Activated gamma-delta T cell (primary cell): ENCODE results near the gene STPG1.

ENCODE experiments used
- DNase-seq: peaks from one replicate; lab custom pipeline; 2025; lab: John Stamatoyannopoulos, UW

The STPG1 gene

DNA sequence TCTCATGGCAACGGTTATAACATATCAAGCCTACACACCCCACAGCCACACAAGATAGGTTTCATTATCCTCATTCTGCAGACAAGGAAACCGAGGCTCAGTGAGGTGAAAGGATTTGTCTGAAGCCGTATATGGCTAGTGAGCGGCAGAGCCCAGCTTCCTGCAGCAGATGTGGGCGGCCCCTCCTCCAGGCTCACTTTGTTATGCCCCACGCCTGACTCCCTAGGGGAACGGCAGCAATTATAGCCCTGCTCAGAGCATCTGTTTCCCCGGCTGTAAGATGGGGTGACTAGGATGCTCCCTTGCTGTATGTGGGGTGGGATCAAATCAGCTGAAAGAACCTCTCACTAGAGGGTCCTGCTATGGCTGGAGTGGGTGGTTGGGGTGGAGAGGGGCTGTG is 72.3 kb downstream of the STPG1 start:
- no peak for DNase-seq

DNA sequence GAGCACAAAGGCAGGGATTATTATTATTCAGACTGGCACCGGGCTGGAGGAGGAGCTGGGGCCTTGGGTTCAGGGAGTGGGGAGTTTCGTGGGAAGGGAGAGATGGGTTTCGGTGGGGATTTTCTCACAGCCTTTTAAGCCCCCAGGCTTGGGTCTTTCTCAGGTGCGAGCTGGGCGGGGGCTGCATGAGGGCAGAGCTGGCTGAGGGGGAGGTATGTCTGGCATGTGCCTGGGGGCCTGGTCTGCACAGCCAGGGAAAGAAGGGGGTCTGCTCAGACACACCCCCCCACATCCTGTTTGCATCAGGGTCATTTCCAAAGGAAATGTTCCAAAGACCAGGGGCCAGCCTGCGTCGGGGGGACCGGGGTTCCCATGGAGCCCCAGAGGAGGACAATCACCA is 72.8 kb downstream of the STPG1 start:
- no peak for DNase-seq

DNA sequence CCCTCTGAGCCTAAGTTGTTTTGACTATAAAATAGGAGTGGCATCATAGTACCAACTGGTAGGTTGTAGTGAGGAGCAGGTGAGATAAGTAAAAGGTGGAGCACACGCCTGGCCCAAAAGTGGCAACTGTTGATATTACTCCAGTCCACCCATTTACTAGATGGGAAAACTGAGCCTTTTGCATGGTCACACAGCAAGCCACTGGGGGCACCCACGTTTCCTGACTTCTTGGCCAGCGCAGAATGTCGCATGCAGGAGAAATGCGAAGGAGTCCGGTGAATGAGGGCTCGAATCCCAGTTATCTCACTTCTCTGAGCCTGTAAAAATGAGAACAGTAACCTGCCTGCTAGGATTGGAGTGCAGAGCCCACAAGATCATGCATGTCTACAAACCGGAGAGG is 73.6 kb downstream of the STPG1 start:
- DNase-seq = no peak

DNA sequence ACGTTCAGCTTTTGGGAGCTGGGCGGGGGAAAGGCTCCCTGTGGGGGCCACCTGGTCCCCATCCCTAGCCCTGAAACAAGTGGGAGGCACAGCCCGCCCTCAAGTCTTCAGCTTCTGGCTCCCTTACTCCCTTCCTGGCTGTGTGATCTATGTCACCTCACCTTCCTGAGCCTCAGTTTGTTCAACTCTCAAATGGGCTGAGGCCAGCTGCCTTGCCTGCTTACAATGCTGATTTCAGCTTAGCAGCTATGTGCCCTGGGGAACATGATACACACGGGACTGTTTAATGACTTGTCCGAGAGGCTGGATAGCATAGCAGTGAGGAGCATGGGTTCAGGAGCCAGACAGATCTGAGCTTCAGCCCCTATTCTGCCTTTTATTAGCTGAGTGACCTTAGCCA is 75.1 kb downstream of the STPG1 start:
- DNase-seq = no peak

DNA sequence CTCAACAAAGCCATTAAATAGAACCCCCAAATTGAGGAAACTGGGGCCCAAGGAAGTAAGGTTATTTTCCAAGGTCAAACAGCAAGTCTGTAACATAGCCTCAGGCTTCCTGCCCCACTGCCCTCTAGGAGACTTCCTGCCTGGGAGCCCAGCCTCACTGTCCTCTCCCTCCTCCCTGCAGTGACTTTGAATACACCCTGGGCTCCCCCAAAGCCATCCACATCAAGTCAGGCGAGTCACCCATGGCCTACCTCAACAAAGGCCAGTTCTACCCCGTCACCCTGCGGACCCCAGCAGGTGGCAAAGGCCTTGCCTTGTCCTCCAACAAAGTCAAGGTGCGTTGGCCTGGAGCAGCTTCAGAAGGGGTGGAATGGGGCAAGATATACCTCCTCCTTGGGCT is 76.1 kb downstream of the STPG1 start:
- no peak for DNase-seq

DNA sequence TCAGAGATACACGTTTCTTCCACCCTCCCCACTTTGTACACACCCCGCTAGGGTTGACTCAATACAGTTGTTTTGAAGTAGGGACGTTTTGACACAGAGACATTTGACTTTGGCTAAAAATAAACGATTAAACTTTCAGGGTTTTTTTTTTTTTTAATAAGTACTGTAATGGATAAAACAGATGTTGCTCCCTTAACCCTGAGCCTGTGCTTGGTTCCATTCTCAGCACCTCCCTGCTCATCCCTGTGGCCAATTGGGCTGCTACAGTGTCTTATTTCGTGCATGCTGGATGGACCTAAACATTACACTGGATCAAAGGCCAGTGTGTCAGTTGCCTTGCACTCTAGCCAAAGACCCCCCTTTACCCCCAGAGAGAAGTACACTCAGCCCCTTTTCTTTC is 77.5 kb downstream of the STPG1 start:
- no peak for DNase-seq

DNA sequence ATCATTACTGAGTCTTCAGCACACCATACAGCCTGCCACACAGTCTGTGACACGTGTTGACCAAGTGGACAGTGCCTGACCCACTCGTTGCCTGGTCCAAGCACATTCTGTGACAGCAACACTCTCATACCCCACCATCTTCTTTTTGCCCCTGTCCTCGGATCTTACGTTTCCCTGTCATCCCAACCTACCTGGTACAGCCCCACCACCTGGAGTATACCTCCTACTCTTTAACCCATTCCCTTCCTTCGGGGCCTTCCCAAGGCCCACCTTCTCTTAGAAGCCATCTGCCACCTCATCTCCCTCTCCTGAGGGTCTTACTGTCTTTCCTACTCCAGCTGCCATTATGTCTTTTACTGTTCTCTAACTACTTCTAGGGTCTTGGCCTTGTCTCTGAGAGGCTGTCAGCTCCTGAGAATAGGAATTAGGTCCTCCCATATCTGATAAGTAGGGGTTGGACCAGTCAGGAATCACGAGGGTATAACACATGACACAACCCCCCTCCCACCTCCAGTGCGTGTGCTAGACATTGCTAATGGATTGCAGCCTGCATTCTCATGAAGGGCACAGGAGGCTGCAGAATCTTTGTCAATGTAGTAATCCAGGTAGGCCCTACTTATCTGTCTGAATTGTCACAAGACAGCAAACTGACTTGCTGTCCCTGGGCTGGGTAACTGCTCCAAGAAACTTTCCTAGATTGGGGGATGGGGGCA is 81.5 kb downstream of the STPG1 start:
- DNase-seq = no peak

DNA sequence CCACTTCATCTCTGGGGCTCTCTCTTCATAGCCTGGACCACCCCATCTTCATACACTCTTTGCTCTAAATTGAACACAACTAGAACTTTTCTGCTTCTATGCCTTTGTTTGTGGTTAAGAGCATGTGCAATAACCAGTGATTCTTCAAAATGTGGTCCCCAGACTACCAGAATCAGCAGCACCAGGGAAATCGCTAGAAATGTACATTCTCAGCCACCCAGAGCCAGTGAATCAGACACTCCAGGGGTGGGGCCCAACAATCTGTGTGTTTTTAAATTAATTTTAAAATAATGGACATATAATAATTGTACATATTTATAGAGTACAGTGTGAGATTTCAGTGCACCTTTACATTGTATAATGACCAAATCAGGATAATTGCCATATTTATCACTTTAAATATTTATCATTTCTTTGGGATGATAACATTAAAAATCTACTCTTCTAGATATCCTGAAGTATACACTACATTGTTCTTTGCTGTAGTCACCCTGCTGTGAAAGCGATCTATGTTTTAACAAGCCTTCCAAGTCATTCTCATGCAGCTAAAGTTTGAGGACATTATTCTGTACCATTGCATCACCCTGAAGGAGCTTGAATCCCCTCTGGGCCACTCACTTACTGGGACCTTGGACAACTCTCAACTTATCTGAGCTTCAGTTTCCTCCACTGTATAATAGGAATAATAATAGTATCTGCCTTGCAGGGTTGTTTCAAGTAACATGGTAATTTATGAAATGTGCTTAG is 83.6 kb downstream of the STPG1 start:
- DNase-seq = no peak

DNA sequence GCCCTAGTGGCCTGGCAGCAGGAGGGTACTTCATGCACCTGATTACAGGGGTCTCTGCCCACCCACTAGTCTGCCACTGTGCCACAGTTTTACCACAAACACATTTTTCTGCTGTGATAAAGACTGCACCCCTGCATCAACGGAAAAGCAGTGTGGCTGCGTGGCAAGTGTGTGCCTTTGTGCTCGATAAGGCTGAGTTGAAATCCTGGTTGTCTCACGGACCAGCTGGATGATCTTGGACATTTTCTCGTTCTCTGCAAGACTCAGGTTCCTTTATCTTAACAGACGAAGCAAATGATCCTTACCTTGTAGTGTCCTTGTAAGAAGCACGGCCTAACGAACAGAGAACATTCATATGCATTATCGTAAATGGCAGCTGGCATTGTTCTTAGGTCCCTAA is 84.3 kb downstream of the STPG1 start:
- no peak for DNase-seq

DNA sequence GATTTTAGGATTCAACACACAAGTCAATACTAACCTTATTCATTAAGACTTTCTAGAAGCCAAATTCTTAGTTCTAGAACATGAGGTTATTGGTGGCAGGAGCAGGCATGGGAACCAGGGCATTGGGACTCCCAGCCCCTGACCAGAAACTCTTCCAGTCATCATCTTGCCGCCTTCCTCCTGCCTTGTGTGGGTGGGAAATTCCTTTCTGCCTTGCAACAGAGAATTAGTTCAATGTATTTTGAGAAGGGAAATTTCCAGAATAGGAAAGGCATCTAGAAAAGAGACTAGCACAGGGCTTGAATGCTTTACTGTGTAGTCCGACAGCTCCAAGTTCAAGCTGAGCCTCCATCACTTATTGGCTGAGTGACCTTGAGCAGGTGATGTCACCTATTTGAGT is 85.7 kb downstream of the STPG1 start:
- no peak for DNase-seq

DNA sequence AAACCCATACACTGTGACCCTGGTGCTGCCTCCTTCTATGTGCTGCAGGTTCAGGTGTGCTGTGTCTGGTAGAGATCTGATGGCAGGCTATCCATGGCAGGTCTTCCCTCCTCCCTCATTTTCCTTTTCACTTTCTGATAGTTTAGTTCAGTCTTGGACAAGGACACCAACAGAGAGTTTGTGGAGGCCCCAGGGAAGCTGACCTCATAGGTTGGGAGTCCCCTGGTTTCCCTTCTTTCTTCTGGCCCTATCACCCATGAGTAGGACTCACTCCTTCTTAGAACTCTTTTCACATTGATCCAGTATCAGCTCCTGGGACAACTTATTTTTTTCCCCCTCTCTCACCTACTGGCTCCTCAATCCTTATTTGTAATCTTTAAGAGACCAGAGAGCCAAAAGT is 86.1 kb downstream of the STPG1 start:
- no peak for DNase-seq

DNA sequence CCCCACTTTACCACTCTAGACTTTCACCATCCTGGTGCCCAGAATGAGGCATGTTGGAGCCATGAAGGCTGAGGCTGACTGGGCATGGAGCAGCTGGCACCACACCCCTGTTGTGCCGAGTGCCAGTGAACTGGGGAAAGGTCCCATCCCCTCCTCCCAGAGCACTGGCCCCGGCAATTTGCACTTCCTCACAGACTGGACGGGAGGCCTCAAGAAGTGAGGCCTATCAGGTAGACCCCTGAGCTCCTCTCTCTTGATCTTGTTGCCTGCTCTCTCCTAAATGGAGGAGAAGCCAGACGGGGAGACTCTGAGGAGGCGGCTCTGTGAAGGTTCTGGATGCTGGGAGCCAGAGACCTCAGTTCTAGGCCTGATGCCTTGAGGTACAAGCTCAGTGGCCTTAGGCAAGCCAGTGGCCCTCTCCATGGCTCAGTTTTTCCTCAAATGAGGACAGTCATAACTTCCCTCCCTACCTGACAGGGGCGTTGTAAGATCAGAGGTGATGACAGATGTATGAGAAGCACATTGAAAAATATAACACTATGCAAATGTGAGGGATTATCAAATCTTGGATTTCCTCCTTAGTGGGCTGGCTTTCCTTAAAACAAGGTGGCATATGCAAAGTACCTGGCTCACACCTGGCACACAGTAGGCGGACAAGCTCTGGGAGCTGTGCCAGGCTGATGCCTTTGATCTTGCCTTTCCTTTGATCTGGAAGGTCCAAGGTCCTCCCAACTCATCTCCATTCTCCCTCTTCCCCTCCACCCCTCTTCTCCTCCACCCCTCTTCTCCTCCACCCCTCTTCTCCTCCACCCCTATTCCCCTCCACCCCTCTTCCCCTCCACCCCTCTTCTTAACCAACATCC is 87.8 kb downstream of the STPG1 start:
- no peak for DNase-seq

DNA sequence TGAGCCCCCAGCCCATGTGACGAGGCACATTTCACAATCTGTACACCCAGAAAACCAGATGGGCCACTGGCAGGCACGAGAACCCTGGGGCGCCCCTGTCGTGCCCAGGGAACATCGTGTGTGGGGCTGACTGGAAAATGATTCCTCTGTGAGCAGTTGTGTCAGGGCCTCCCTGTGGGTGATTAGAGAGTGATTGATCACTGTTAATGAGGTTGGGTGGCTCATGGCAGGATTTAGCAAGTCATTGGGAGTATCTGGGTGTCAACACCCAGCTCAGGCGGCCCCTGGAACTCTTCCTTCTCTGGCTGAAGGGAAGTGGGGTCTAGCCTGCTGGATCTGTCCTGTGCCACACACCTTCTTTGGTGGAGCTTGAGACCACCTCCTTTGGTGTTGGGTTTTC is 88.7 kb downstream of the STPG1 start:
- no peak for DNase-seq

DNA sequence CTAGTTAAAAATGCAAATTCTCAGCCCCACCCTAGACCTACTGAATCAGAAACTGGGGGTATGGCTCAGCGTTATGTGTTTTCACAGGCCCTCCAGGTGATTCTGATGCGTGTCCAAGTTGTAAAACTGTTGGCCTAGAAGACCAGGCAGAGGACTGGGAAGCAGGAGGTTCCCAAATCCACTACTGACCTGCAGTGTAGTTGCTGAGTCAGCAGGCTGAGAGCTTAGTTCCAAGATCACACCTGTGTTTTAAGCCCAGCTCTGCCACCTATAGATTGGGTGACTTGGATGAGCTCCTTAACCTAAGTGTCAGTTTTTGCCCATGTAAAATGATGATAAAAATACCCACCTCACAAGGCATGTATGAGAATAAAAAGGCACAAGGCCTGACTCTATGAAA is 90.3 kb downstream of the STPG1 start:
- no peak for DNase-seq

DNA sequence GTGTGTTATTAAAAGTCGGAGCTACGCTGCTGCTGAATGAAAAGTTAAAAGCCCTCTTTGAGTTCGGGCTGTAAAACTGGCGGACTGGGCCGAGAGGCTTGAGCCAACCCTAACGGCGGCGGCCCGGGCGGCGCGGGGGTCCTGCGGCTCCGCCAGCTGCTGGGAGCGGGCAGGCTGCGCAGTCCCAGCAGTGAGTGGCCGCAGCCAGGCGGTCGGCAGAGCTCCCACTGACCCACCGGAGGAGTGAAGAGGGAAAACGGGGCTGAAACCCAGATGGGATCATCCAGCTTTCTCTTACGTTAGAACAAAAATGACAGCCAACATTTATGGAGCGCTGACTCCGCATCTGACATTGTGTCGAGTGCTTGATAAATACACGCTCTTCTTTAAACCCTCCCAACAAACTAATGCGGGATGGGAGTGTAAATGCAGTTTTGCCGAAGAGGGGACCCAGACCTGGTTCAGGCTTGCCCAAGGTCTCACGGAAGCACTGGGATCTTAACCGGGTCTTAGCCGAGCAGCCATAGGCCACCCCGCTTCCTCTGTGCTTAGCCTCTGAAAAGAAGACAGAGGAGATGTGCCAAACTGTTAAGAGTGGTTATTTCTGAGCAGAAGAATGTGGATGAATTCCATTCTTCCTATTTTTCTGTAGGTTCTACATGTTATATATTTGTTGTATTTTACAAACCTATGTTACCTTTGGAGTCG is 91.0 kb downstream of the STPG1 start:
- DNase-seq = no peak

DNA sequence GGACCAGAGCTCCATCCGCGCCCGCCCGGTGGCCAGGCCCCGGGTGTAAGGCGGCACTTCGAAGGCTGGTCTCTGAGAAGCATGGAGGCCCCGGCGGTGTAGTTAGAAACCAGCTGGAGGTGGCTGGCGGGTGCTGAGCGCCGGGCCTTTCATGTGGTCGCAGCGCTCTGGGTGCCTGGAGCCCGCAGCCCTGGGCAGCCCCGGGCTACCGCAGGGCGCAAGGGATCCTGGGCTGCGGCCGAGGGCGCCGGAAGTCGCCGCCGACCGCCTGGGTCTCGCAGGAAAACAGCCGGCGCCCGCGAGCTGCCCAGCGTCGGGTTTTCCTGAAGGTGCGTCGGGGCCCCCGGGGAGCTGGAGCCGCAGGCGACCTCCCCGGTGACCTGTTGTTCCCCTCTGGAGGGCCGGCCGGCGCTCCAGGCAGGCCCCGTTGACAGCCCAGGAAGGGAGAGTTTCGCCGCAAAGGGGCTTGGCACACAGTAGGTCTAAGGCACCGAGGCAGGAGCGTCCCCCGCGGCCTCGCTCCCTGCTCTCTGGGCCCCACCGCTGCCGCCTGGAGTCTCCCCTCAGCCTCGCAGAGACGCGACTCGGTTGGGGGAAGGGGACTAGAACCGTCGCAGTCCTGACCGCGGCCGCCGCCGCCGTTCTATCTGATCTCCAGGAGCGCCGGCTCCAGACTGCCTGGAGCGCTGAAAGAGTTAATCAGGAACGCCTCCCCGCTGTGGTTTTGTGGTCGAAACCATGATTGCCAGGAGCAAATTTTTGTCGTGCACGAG is 91.7 kb downstream of the STPG1 start:
- DNase-seq = peak; percentile 61

DNA sequence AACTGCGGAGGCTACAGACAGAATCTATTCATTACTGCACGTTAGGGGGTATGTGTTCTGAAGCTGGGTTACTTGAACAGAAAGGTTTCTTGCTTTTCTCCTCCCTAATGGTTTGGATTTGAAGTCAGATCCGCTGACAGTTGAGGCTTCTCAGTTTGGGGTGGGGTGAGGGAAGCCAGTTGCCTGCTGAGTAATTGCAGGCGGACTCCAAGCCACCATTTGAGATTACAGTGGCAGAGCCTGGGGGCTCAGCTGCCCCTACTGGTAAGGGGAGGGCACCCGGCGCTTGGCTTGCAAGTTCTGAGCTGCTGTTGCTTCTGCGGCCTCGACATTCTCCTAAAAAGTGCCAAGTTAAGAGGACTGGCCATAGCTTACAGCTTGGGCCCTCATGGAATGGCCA is 92.5 kb downstream of the STPG1 start:
- DNase-seq = no peak

DNA sequence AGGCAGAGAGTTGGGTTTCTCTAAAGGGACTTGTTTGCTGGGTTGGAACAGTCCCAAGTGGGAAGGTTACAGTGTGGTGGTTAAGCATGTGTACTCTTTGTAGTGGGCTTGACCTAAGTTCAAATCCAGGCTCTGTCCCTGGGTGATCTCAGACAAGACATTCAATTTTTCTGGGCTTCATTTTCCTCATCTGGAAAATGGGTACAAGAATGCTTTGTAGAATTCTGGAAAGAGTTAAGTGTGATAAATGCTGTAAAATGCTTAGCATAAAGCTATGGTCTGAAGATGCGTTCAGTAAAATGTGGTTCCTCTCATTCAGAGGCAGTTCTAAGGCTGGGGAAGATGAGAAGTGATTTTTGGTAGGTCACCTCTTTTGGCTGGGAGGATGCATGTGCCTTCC is 93.6 kb downstream of the STPG1 start:
- no peak for DNase-seq

DNA sequence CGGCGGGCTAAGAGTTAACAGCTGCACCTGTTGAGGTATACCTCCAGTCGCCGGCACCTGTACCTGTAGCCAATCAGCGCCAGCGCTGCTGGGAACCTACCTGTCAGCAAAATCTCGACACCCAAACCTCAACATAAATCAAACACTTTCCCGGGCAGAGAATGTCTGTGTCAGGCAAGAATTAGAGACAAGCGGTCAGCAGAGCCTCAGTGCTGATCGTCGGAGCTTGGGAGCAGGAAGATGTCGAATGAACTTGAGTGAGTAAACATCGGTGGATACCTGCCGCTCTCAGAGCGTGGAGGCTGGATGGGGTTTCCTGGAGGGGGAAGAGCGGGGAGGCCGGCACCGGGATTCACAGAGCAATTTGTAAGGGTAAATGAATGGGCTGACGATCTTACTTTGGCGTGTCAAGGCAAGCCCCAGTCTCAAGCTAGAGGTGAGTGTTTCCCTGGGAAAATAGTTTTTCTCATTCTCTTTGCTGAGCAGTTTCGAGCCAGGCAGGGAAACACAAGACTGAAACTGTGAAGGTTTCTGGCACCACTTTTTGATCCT is 94.2 kb downstream of the STPG1 start, which contains the start of gene GRHL3:
GRHL3 (plus strand) TSS at position 46 of the 552 bp plus-strand sequence; CDS start at position 241, 195 bp downstream.
- no peak for DNase-seq

DNA sequence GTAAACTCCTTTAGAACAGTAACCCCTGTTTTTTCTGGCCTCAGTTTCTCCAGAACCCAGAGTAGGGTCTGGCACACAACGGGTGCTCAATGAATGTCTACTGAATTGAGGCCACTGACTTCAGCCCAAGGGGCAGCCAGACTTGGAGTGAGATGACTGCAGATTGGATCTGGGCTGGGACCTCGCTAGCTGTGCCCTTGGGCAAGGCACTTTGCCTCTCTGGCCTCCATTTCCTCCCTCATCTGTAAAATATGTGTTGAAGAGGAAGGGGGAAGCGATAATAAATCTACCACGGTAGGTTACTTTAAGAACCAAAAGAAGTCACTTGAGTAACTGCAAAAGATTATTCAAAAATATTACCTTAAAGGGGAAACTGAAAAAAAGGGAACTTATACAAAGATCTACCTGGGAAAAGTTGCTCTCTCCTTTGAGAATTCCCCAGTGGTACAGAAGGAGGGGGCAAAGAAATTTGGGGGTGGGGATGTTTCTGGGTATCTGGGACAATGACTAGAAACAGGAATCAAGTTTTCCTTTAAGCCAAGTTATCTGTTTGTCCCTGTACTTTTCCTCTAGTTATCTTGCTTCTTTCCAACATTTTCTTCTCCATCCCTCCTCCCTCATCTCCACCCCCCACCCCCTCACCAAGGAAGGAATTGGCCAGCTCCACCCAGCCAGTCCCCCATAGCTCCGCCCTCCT is 94.8 kb downstream of the STPG1 start:
- DNase-seq = no peak
